ENCODE measurements around the gene UBTF.
A peak's percentile ranks its signal among the peaks of the same experiment; 100 is the strongest.

Gene UBTF

DNA sequence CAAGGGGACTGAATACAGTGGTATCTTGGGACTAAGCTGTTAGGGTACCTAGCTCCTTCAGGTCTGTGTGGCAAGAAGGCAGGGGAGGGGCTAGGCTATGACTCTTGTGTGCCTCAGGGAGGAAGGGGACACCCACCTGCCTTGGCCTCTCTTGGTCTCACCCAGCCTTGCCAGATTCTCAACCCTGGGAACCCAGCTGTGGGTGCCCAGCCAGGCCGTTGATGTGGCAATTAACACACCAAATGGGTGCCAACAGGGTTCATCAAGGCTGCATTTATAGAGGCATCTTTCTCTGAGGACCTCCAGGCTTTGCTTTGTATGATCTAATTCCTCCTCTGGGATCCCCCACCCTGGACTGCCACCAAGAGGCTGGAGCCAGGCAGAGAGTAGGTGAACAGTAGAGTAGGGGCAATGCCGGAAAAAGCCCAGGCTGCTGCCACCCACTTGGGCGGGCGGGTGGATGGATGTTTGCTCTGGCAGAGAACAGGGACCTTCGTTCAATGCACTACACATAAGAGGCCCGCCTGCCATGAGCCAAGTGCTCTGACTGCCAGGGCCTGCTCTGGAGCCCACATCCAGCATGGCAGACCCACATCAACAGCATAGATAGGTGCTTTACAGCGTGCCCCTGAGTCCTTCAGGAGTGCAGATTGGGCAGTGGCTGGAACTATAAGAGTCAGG, 52.2 kb downstream of the UBTF start:
- DNase-seq = no peak

DNA sequence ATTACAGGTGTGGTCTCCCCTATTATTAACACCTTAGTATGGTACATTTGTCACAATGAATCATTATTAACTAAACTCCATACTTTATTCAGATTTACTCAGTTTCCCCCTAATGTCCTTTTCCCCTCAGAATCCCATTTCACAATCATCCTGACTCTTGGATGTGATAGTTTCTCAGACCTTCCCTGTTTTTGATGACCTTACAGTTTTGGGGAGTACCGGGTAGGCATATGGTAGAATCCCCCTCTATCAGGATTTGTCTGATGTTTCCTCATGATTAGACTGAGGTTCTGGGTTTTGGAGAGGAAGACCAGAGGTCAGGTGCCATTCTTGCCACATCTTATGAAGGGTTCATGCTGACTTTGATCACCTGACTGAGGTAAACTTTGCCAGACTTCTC, 55.0 kb downstream of the UBTF start:
- DNase-seq = no peak

DNA sequence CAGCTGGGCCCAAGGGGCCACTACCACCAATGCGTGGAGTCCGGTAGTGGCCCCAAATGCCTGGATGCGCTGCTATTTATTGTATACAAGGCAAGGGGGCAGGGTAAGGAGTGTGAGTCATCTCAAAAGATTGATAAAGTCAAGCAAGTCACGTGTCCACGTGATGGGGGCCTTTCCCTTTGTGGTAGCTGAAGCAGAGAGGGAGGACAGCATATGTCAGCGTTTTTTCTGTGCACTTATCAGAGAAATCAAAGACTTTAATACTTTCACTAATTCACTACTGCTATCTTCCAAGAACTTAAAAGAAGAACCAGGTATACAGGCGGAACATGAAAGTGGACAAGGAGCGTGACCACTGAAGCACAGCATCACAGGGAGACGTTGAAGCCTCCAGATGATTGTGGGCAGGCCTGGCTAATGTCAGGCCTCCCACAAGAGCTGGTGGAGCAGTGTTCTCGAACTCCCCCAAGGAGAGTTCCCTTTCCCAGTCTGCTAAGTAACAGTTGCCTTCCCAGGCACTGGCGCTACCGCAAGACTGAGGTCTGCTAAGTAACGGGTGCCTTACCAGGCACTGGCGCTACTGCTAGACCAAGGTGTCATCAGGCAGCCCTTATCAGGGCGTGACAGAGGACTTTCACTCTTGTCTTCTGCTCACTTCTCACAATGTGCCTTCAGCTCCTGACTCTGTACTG, 59.8 kb downstream of the UBTF start:
- peak; percentile 53 for DNase-seq

DNA sequence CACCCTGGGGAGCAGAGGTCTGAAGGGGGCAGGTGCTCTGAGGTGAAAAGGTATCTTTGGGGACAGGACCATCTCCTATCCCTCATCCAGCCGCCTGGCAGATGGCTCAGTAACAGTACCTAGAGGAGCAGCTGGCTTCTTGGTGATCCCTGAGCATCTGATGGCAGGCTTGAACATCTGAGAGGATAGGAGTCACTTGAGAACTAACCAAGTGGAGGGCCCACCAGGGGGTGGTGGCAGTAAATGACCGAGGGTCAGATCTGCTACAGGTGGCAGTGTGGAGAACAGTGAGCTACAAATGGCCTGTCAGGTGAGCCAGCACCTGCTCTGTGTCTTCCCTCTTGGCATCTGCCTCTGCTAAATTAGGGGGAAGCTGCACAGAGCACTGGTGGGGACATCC, 64.0 kb downstream of the UBTF start:
- DNase-seq = no peak
